Measurements from ENCODE around the gene CTBS.
A peak's percentile ranks its signal among the peaks of the same experiment; 100 is the strongest.
"Not testable (repeated sequence)": the region's sequence is repeated elsewhere in the genome, so short reads cannot be mapped to it uniquely, and the experiment has no call there.

The CTBS gene

GRCh38 chr1:84603223-84603622, 29.0 kb upstream of the CTBS start:
- Histone ChIP-seq H3K27ac (peak overlapping the region; percentile 31 to 79), H3K4me3 (peak overlapping the region; percentile 65)
- TF ChIP-seq CTCF (IDR thresholded peaks at IDR 0.05) = no peak

GRCh38 chr1:84600796-84601195, 26.6 kb upstream of the CTBS start:
- DNase-seq (ENCODE audit: low spot score) = no peak
- TF ChIP-seq CTCF (IDR thresholded peaks at IDR 0.05) = no peak
- no peak overlapping the region for H3K4me3 ChIP-seq
- H3K27ac ChIP-seq = no peak overlapping the region

More at GRCh38 chr1:84603223-84603622, 29.0 kb upstream of the CTBS start:
- no peak for DNase-seq (ENCODE audit: low spot score)

- no peak overlapping the region for H3K4me3 ChIP-seq
- peak overlapping the region; percentile 65 to 67 for H3K27ac ChIP-seq
- DNase-seq (ENCODE audit: low spot score) = no peak
- no peak for TF ChIP-seq CTCF (IDR thresholded peaks at IDR 0.05)
Measured at GRCh38 chr1:84598846-84599741, 24.9 kb upstream of the CTBS start.

GRCh38 chr1:84598418-84598817, 24.2 kb upstream of the CTBS start:
- TF ChIP-seq CTCF (IDR thresholded peaks at IDR 0.05) = no peak
- DNase-seq (ENCODE audit: low spot score) = no peak
- Histone ChIP-seq H3K4me3 (no peak overlapping the region), H3K27ac (peak overlapping the region in 1 of 2 donors; percentile 67)

GRCh38 chr1:84597011-84597410, 22.8 kb upstream of the CTBS start:
- no peak for TF ChIP-seq CTCF (IDR thresholded peaks at IDR 0.05)
- H3K27ac ChIP-seq = no peak overlapping the region
- DNase-seq (ENCODE audit: low spot score) = no peak
- no peak overlapping the region for H3K4me3 ChIP-seq

- not testable (repeated sequence) for H3K27ac ChIP-seq; H3K4me3 ChIP-seq; DNase-seq (ENCODE audit: low spot score)
Measured at GRCh38 chr1:84594959-84595358, 20.7 kb upstream of the CTBS start.

GRCh38 chr1:84587099-84587498, 12.9 kb upstream of the CTBS start:
- no peak for DNase-seq (ENCODE audit: low spot score)
- Histone ChIP-seq H3K4me3 (no peak overlapping the region), H3K27ac (no peak overlapping the region)
- no peak for TF ChIP-seq CTCF (IDR thresholded peaks at IDR 0.05)
